Measurements from ENCODE around the gene CAD.
A peak's percentile ranks its signal among the peaks of the same experiment; 100 is the strongest.

The CAD gene

GRCh38 chr2:27261926-27262298 is 44.7 kb downstream of the CAD start:
- peaks cover 57% of the 10 kb centered on the region for H3K27me3 ChIP-seq
- no peak overlapping the region for H3K4me3 ChIP-seq (ENCODE audit: low read depth, low read length)
- TF ChIP-seq CTCF (IDR thresholded peaks at IDR 0.05; ENCODE audit: low read depth, low read length): no peak
- H3K4me1 ChIP-seq: peaks cover 8% of the 10 kb centered on the region
- peaks cover 6% of the 10 kb centered on the region for H3K9me3 ChIP-seq
- no peaks in the 10 kb centered on the region; the same call in 1 of the 2 replicates for H3K36me3 ChIP-seq
- DNase-seq: no peak

GRCh38 chr2:27262379-27263286 is 45.5 kb downstream of the CAD start, which contains the start of gene SLC30A3:
TSS of gene SLC30A3 (minus strand) at chr2:27263047. CDS start at chr2:27262906, 141 bp downstream.
- no peak for TF ChIP-seq CTCF (IDR thresholded peaks at IDR 0.05; ENCODE audit: low read depth, low read length)
- peak within 1 kb of the TSS; percentile 66 for H3K4me3 ChIP-seq (ENCODE audit: low read depth, low read length)
- peaks cover 6% of the 10 kb centered on the region for H3K9me3 ChIP-seq
- DNase-seq: peak; percentile 50
- no peaks in the 10 kb centered on the region; the same call in 1 of the 2 replicates for H3K36me3 ChIP-seq
- peaks cover 57% of the 10 kb centered on the region for H3K27me3 ChIP-seq
- peaks cover 8% of the 10 kb centered on the region for H3K4me1 ChIP-seq

- DNase-seq: no peak
- no peak for TF ChIP-seq CTCF (IDR thresholded peaks at IDR 0.05; ENCODE audit: low read depth, low read length)
- no peaks in the 10 kb centered on the region; the same call in 1 of the 2 replicates for H3K36me3 ChIP-seq
- peaks cover 57% of the 10 kb centered on the region for H3K27me3 ChIP-seq
- peaks cover 6% of the 10 kb centered on the region for H3K9me3 ChIP-seq
- H3K4me1 ChIP-seq: peaks cover 8% of the 10 kb centered on the region
- peak overlapping the region; percentile 66 for H3K4me3 ChIP-seq (ENCODE audit: low read depth, low read length)
Measured at GRCh38 chr2:27263287-27264252, 46.4 kb downstream of the CAD start.

- H3K4me3 ChIP-seq (ENCODE audit: low read depth, low read length): peak overlapping the region; percentile 66
- no peak for TF ChIP-seq CTCF (IDR thresholded peaks at IDR 0.05; ENCODE audit: low read depth, low read length)
- DNase-seq: no peak
Measured at GRCh38 chr2:27264253-27264752, 47.1 kb downstream of the CAD start.

GRCh38 chr2:27264753-27265535 is 47.8 kb downstream of the CAD start:
- H3K9me3 ChIP-seq: peaks cover 6% of the 10 kb centered on the region
- H3K4me1 ChIP-seq: peaks cover 8% of the 10 kb centered on the region
- peak overlapping the region; percentile 66 for H3K4me3 ChIP-seq (ENCODE audit: low read depth, low read length)
- peak; percentile 72 for TF ChIP-seq CTCF (IDR thresholded peaks at IDR 0.05; ENCODE audit: low read depth, low read length)
- peak; percentile 90 for DNase-seq
- H3K36me3 ChIP-seq: no peaks in the 10 kb centered on the region; the same call in 1 of the 2 replicates
- H3K27me3 ChIP-seq: peaks cover 57% of the 10 kb centered on the region

More at GRCh38 chr2:27264253-27264752, 47.1 kb downstream of the CAD start:
- H3K9me3 ChIP-seq: peaks cover 6% of the 10 kb centered on the region
- H3K4me1 ChIP-seq: peaks cover 8% of the 10 kb centered on the region
- H3K36me3 ChIP-seq: no peaks in the 10 kb centered on the region; the same call in 1 of the 2 replicates
- peaks cover 57% of the 10 kb centered on the region for H3K27me3 ChIP-seq

Data from BE2C (cell line).